Activated T-cell treated with anti-CD3 and anti-CD28 coated beads for 4 hours (primary cell): Measurements from ENCODE around the gene TDRD9.
A peak's percentile ranks its signal among the peaks of the same experiment; 100 is the strongest.
"Not testable (repeated sequence)": the region's sequence is repeated elsewhere in the genome, so short reads cannot be mapped to it uniquely, and the experiment has no call there.

ENCODE experiments used
- DNase-seq: peaks from one replicate; pipeline ENCODE4 v3.0.0-alpha.2; 2020

The TDRD9 gene

DNA sequence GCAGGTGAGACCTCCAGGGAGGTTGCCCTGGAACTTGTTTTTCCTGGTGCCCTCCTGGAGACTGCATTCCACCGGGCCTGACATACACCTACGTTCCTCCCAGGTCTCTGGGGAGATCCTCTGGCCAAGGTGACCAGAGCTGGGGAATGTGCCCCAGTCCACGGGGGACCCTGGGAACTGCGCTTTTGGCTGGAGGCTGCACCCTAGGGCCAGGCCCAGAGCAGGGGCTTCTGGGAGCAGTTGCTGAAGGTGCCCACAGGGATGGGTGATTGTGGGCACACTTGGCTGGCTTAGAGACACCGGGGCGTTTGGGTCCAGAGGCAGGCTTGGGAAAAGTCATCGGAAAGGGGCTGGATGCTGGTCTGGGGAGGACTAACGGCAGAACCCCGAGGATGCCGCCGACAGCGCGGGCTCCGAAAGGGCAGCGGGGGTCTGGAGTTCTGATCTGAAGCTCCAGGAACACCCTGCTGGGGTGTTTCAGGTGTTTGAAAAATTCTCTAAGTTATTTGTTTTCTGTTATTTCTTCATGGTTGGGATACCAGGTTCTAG is 36.5 kb upstream of the TDRD9 start:
- no peak for DNase-seq

DNA sequence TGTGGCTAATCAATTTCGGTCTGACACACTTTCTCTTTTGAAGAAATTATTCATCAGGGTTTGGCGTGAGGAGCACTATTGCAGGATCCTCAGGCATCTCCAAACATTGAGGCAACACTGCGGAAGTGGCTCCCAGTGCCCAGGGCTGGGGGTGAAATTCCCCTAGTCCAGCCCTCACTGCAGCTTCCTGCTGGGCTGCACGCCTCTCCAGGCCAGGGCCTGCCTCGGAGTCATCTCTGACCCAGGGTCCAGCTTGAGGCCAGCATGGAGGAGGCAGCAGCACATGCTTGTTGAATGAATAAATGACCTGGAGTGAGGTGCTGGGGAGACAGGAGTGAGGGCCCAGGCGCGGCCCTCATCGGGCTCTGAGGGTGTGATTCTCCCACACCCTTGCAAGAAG is 36.0 kb upstream of the TDRD9 start:
- DNase-seq = no peak

DNA sequence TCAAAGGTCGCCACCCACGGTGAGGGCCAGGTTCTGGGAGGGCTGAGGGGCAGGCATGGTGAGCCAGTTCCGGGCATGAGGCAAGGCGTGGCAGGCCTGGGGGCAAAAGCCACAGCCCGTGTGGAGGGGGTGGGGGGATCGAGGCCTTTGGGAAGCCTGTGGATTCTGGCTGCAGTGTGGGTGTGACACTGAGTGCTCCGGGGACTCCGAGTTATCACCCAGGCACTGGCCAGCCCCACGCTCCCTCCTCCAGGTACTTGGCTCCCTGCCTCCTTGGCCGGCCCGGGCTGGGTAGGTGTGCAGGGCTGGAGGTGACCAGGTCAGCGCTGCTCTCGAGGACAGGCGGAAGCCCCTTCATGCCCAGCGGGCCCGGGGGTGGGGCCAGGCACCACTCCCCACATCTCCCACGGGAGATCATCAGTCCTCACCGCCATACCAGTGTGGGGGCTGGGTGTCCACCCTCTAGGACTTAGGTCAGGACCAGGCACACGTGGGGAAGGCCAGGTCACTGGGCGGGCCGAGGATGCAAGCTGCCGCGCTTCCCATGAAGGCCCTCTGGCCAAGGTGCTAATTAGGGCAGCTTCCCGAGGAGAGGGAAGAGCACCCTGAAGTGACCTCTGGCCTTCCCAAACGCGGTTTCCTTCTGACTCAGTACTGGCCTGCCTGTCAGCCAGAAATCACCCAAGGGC is 34.1 kb upstream of the TDRD9 start:
- no peak for DNase-seq

DNA sequence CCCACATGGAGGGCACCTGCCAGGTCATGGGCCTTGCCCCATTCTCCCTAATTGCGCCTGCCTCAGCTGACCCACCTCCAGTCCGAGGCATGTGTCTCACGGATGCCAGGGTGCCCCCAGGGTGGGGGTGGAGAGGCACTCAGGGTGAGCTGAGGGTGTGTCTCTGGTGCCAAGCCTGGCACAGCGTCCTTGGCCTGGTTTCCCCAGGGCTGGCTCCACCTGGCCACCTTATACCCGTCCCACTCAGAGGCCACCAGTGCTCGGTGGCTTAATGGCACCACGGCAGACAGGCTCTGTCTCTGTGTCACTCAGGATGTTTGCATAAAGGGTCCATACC is 33.6 kb upstream of the TDRD9 start:
- DNase-seq = no peak

DNA sequence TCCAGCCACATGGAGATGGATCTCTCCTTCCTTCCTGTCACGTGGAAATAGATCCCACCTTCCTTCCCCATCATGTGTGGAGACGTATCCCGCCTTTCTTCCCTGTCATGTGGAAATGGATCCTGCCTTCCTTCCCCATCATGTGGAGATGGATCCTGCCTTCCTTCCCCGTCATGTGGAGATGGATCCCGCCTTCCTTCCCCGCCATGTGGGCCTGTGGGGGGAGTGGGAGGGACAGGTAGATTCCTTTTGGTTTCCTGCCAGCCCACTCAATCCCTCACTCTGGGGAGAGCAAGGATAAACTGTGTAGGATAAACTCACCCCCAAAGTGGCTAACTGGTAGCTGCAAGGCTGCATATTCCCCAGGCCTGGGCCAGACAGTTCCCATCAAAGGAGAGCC is 31.7 kb upstream of the TDRD9 start:
- no peak for DNase-seq

DNA sequence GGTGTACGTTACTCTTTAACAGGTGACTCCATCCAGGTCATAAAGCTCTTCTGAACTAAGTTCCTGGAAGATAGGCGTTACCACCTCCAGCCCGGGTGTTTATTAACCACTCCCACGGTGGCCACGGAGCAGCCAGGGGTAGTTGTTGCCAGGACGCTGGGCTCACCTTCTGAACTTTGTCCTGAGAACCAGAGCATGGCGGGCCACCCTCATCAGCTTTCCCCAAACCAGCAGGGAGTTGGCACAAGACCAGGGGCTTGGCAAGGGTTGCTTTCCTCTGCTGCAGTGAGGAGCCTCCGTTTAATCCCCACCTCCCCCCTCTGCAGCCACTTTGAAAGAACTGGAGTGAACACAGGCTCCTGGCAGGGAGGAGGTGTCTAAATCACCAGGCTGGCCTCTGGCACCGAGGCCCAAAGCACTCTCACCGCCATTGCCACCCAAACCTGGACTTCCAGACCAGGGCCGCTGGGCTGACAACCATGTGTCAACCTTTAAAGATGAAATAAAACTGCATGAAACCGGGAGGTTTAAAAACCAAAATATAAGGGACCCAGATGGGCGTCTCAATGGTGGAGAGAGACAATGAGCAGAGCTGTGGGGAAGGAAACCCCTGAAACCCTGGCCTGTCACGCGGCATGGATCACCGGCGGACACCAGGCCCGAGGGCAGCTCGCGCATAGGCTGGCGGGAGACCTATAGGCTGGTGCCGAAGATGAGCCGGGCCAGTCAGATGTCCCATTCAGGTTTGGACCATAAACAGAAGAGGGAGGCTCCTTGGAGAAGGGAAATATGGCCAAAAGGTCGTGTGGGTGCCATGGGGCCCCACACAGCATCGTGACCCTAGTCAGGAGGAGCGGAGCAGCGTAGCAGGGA is 30.9 kb upstream of the TDRD9 start:
- no peak for DNase-seq

DNA sequence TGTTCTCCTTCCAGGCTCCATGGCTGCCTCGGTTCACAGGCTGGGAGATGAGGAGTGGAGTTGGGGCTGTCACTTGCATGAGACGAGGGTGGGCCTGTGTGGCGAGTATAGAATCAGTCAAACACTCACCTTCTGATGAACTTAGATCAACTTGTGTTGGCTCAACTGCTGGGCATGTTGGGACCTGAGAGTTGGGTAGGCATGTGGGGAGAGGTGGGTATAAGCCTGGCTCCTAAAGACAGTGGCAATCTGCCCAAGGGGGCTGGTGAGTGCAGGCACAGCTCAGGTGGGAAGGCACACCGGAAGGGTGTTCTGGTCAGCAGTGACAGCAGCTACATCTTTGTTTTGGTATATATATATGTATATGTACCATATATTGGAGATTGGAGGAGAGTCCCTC is 30.1 kb upstream of the TDRD9 start:
- no peak for DNase-seq

DNA sequence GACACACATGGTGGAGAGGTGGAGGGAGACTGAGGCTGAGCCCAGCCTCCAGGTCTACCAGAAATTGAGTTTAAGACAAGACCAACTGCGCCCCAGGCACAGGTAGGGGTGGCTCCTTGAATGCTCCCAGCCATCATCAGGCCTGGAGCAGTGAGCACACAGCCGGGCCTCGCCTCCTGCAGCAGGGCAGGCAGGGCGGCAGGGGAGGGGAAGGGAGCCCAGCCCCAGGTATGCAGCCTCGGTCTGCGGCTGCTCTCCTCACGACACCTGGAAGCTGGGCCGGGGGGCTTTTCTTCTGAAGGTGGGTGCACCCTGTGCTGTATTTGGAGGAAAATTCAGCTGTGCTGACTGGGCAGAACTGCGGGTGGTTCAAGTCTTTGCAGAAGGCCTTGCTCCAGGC is 29.5 kb upstream of the TDRD9 start:
- DNase-seq = no peak

DNA sequence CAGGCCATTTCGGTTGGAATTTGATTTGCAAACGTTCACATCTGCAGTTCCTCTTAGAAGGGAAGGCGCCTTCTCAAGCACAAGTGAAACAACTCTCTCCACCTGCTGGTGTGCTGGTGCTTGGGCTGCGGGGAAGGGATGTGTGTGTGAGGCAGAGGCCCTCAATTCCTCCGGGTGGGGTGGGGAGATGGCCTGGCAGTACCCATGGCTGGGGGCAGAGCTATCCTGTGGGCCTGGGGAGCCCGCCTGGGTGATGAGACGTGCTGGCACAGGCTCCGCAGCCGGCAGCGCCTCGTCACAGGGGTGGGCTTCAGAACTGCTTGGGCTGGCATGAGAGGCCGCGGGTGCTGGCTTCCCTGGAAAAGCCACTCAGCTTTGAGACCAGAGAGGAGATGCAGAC is 28.9 kb upstream of the TDRD9 start:
- no peak for DNase-seq

DNA sequence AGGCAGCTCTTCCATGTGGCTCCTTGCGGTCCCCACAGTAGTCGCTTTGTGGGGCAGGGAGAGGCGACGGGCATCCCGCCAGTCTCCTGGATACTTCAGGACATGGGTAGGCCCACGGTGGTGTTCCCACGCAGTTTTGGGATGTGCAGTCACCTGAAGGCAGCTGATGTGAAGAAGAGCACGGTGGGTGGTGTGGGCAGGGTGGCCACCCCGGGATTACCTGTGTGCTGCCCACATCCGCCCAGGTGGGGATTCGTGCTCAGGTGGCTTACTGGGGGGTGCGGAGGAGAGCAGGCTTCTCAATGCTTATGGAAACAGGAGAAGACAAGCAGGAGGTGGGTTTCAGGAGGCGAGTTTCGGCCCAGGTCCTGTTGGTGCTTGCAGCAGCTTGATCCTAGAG is 28.4 kb upstream of the TDRD9 start:
- DNase-seq = no peak

DNA sequence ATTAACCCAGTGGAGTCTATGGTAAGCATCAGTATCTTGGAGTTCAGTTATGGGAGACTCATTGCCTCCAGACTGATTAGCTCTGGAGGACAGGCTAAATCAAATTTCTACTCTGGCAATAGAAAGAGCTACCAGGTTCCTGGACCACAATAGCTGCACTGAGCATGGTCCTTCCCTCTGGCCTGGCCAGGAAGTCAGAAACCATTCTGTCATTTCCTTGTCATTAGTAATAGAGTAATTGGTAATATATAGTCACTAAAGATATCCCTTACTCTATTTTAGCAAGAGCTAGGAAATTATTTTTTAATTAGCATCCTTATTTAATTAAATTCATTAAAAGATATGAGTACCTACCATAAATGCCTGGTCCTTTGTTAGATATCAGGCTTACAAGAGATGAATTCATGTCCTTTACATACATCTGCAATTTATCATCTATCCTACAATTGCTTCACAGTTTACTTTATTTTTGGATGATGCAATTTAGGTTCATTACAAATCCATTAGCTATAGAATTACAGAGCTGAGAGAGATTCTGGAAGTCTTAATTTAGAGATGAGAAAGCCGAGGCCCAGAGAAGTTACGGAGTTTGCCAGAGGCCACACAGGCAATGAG is 23.7 kb upstream of the TDRD9 start:
- DNase-seq = no peak

DNA sequence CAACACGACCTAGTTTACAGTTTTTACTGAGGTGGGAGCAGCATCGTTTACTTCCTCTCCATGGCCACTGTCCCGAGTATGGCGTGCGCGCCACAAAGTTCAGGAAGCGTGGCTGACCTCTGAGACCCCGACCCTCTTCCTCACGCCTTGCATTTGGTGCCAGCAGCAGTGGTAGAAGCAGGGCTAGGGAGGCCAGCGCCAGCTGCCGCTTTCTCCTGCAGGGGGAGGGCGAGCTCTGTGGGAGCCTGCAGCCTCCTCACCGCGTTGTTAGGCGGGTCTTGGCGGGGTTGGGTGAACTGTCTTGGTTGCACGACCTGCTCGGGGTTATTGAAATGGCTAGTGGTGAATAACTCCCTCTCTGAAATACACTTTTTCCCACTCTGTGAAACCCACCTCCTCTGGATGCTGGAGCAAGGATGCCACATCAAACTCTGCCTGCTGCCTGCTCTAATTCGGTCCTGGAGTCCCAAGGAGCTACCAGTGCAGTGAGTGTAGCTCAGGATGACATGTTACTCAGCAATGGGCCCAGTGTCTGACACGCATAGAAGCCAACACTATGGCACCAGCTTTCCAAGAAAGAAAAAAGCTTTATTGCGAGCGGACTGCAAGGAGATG is 22.3 kb upstream of the TDRD9 start:
- DNase-seq = no peak

DNA sequence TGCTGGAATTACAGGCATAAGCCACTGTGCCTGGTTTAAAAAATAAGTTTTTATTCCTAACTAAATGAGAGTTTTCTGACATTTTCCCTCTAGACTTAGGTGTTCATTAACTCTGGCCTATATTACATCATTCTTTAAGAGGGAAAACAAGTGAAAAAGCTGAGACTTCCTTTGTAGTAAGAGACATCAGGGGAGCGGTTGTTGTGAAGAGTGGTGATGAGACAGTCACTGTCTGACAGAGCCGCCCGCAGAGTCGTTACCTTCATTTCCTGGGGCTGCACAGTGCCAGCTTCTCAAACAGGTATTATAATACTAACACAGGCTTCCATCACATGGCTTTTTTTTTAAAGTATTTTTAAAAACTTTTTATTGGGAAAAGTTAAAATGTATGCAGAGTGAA is 19.7 kb upstream of the TDRD9 start:
- DNase-seq = no peak

DNA sequence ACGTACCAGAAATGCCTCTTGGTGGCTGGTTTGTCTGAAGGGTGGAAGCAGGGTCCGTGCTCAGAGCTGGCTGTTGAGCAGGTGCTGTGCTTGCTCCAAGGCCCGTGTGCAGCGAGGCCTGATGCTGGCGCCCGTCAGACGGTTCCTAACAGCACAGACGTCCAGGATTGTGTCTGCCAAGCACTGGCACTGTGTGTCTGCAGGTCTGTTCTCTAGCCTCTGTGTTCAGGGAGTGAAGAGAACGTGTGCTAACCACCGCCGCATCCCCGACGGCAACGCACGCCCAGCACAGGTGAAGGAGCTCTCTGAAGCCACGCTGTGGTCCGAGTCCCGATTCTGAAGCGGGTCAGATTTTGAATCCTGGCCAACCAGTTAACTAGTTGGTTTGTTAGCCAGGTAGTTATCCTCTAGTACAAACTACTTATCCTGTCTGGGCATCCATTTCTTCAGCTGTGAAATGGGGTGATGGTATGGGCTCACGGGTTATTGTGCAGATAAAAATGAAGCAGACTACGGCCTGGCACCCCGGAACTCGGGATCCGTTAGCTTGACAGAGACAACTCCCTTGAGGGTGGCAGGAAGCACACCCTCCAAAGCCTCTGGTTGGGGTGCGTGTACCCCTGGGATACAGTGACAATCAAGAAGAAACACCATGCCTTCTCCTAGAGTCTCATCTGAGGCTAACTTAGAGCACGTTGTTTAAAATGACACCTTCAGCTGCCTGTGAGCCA is 18.6 kb upstream of the TDRD9 start:
- no peak for DNase-seq

DNA sequence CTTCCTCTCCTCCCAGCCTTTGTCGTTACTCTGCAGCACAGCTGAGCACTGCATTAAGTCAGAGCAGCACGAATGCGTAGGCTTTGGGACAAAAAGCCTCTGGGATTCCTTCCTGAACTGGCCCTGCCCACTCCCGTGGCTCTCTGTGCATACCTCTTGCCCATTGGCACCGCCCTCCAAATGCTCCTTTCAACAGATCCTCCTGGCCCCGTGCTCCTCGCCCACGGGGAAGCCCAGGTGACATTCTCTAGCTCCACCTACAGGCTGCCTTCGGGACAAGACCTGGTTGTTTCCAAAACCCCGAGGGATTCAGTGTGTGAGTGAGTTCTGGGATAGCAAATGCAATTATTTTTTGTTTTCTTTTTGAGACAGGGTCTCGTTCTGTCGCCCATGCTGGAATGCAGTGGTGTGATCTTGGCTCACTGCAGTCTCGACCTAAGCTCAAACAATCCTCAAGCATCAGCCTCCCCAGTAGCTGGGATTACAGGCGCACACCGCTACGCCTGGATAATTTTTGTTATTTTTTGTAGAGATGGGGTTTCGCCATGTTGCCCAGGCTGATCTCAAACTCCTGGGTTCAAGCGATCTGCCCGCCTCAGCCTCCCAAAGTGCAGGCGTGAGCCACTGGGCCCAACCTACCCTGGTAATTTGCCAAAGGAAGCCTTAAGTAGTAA is 17.9 kb upstream of the TDRD9 start:
- DNase-seq = peak; percentile 69

DNA sequence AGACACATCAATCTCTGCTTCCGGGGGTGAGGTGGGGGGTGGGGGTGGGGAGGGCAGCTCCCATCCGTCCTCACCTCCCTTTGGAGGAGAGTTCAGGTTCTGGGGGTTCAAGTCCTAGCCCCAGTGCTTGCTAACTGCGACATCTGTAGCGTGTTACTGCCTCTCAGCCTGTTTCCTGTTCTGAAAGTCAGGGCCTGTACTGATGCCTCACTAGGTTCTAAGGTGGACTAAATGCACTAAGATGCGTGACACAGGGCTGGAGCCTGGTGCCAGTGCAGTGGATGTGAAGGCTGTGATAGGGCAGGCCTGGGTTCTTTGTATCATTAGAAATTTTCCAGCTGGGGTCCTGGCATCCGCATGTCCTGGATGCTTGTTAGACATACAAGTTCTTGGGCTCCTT is 17.3 kb upstream of the TDRD9 start:
- DNase-seq = no peak

DNA sequence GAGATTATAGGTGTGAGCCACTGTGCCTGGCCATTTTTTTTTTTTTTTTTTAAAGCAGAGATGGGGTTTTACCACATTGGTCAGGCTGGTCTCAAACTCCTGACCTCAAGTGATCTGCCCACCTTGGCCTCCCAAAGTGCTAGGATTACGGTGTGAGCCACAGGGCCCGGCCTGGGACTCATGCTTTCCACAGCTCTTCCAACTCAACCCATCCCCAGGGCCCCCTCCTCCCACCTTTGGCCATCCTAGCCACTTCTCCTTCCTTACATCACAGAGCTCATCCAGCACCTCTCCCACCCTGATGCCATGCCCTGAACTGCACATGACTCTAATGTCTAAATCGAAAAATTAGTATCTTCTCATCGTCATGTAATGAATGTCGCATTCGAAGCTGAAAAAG is 12.6 kb upstream of the TDRD9 start:
- no peak for DNase-seq

DNA sequence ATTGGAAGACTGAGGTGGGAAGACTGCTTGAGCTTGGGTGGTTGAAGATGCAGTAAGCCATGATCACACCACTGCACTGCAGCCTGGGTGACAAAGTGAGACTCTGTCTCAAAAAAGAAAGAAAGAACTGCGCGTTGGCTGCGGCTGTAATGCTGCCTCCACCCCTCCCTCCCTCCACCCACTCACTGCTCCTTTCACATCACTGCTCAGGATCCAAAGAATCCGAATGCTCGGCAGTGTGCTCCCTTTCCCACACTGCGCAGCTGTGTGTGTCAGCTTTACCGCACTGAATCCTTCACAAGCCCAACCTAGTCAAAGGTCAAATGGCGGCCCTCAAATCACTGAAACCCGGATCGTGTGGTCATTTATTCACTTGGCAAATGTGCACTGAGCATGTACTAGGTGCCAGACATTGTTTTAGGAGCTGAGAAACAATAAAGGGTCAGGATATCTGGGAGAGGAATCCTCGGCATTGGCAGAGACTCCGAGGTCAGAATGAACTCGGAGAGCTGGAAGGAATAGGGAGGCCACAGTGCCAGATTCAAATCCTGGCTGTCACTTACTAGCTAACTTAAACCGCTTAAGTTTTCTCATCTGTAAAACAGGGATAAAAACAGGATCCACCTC is 11.5 kb upstream of the TDRD9 start:
- DNase-seq = no peak

DNA sequence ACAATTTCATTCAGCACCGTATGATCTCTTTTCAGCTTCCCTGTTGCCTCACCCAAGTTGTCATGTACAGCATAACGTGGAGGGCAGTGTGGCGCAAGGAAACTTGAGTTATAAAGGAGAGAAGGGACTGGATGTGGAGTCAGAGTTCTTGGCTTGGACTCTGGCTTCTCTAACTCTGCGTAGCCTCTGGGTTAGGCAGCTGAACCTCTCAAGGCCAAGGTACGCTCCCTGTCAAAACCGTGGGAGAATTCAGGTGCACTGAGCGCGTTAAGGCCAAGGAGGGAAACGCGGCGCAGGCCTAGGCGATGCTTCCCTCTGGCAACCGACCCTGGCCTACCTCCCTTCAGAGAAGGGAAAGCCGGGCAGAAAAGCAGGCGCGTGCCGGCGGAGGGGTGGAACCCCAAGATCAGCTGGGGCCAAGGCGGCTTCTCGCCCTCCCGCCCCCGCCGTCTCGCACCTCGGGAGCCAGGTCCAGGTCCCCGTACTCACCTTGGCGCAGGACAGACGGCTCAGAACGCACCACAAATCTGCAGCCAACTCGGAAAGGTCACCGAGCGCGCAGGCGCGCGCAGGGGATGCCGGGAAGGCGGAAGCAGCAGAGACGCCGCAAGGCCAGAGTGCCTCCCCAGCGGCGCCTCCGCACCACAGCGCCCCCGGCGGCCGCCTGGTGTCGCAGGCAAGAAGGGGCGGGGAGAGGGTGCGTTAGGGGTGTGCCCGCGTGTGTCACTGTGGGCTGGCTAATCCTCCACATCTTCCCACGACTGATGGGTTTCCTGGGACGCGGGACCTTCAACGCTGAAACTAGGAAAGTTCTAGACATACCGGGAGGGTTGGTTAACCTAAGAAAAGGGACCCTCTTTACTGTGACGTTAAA is 7.0 kb upstream of the TDRD9 start:
- peak; percentile 90 for DNase-seq

DNA sequence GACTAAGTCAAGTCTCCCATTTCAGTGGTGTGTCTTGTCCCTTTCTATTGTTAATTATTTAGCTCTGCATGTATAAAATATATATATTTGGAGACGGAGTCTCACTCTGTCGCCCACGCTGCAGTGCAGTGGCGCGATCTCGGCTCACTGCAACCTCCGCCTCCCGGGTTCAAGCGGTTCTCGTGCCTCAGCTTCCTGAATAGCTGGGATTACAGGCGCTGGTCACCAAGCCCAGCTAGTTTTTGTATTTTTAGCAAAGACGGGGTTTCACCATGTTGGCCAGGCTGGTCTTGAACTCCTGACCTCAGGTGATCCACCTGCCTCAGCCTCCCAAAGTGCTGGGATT is 6.4 kb upstream of the TDRD9 start:
- not testable (repeated sequence) for DNase-seq

DNA sequence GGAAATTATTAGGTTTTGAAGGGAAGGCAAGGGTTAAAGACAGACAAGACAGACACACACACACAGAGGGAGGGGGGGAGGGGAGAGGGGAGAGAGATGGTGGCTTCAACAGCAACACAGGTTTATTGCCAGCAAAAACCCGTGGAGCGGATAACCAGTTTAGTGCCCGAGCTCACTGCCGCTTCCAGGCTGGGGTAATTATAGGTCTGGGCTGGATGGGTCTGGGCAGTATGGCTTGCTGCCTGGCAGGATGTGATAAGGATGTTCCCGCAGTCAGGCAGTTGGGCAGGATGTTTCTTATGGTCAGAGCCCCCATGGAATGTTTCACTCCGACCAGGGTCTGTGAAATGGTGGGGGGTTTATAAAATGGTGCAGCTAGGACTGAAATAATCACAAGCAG is 4.4 kb upstream of the TDRD9 start:
- no peak for DNase-seq
